H9 (cell line): ENCODE results near the gene MARVELD1. TPM values are rescaled to one million over a fixed set of nuclear protein-coding genes. Genes with fewer than 3 reads are reported as not detected.

ENCODE experiments used
- DNase-seq: peaks from one replicate; pipeline ENCODE4 v3.0.0-alpha.2; 2017
- H2AFZ ChIP-seq: one replicate; pipeline ENCODE4 v1.6.1; 2013; ENCODE audit warnings: mild to moderate bottlenecking, low read length, control low read depth, moderate library complexity
- H2AK5ac ChIP-seq: 2 replicates; pipeline ENCODE4 v1.6.1; 2013; ENCODE audit warnings: low read length, control low read depth, mixed read lengths; ENCODE audit not compliant: insufficient read length
- H2BK120ac ChIP-seq: one replicate; pipeline ENCODE4 v1.6.1; 2013; ENCODE audit warnings: low read depth, mild to moderate bottlenecking, low read length, control low read depth, inconsistent platforms; ENCODE audit not compliant: poor library complexity, severe bottlenecking
- H2BK12ac ChIP-seq: 2 replicates; pipeline ENCODE4 v1.6.1; 2013; ENCODE audit warnings: low read length, control low read depth, mixed read lengths, low read depth; ENCODE audit not compliant: insufficient read length
- H2BK15ac ChIP-seq: 2 replicates; pipeline ENCODE4 v1.6.1; 2013; ENCODE audit warnings: low read depth, low read length, control low read depth
- H2BK20ac ChIP-seq: one replicate; pipeline ENCODE4 v1.6.1; 2013; ENCODE audit warnings: low read depth, mild to moderate bottlenecking, low read length, control low read depth, inconsistent platforms; ENCODE audit not compliant: poor library complexity, severe bottlenecking
- H2BK5ac ChIP-seq: 2 replicates; pipeline ENCODE4 v1.6.1; 2013; ENCODE audit warnings: low read length, control low read depth, mixed read lengths; ENCODE audit not compliant: insufficient read length
- H3K14ac ChIP-seq: 2 replicates; pipeline ENCODE4 v1.6.1; 2013; ENCODE audit warnings: low read length, control low read depth; ENCODE audit not compliant: insufficient read depth
- H3K18ac ChIP-seq: 2 replicates; pipeline ENCODE4 v1.6.1; 2013; ENCODE audit warnings: low read depth, mild to moderate bottlenecking, mixed read lengths, low read length, control low read depth; ENCODE audit not compliant: insufficient read length
- H3K23ac ChIP-seq: 2 replicates; pipeline ENCODE4 v1.6.1; 2013; ENCODE audit warnings: low read length, control low read depth, mixed read lengths, low read depth; ENCODE audit not compliant: insufficient read length
- H3K23me2 ChIP-seq: 2 replicates; pipeline ENCODE4 v1.6.1; 2013; ENCODE audit warnings: low read depth, mild to moderate bottlenecking, mixed read lengths, low read length, control low read depth; ENCODE audit not compliant: insufficient read length, poor library complexity, severe bottlenecking
- H3K27ac ChIP-seq: 2 replicates; pipeline ENCODE4 v1.5.1; 2013; ENCODE audit warnings: low read length, control low read depth, mixed read lengths, low read depth; ENCODE audit not compliant: insufficient read length
- H3K27me3 ChIP-seq: 2 replicates; pipeline ENCODE4 v1.6.1; 2013; ENCODE audit warnings: low read length, control low read depth, inconsistent platforms; ENCODE audit not compliant: insufficient read depth
- H3K4ac ChIP-seq: 2 replicates; pipeline ENCODE4 v1.6.1; 2013; ENCODE audit warnings: low read depth, mild to moderate bottlenecking, control low read depth, inconsistent platforms, low read length, moderate library complexity
- H3K4me1 ChIP-seq: 2 replicates; pipeline ENCODE4 v1.6.1; 2013; ENCODE audit warnings: low read length, control low read depth, inconsistent platforms; ENCODE audit not compliant: insufficient read depth
- H3K4me2 ChIP-seq: 2 replicates; pipeline ENCODE4 v1.6.1; 2013; ENCODE audit warnings: low read length, control low read depth, mixed read lengths; ENCODE audit not compliant: insufficient read length, insufficient read depth
- H3K56ac ChIP-seq: 2 replicates; pipeline ENCODE4 v1.6.1; 2013; ENCODE audit warnings: low read depth, mild to moderate bottlenecking, mixed read lengths, low read length, control low read depth; ENCODE audit not compliant: insufficient read length
- H3K79me1 ChIP-seq: 2 replicates; pipeline ENCODE4 v1.6.1; 2013; ENCODE audit warnings: low read depth, mild to moderate bottlenecking, moderate library complexity, low read length, control low read depth, inconsistent platforms; ENCODE audit not compliant: insufficient read depth, poor library complexity, severe bottlenecking
- H3K79me2 ChIP-seq: 2 replicates; pipeline ENCODE4 v1.6.1; 2013; ENCODE audit warnings: low read length, control low read depth, inconsistent platforms; ENCODE audit not compliant: insufficient read depth
- H3K9ac ChIP-seq: 2 replicates; pipeline ENCODE4 v1.6.1; 2013; ENCODE audit warnings: low read length, control low read depth, mixed read lengths; ENCODE audit not compliant: insufficient read length; ENCODE audit errors: extremely low read depth
- H3K9me3 ChIP-seq: one replicate; pipeline ENCODE4 v1.6.1; 2013; ENCODE audit warnings: low read depth, low read length, inconsistent platforms; ENCODE audit not compliant: control insufficient read depth
- H3T11ph ChIP-seq: one replicate; pipeline ENCODE4 v1.6.1; 2013; ENCODE audit warnings: mild to moderate bottlenecking, low read length, control low read depth, inconsistent platforms
- H4K20me1 ChIP-seq: one replicate; pipeline ENCODE4 v1.6.1; 2013; ENCODE audit not compliant: control insufficient read depth, insufficient read length, insufficient read depth
- H4K5ac ChIP-seq: 2 replicates; pipeline ENCODE4 v1.6.1; 2013; ENCODE audit warnings: low read depth, mild to moderate bottlenecking, mixed read lengths, low read length, control low read depth; ENCODE audit not compliant: insufficient read length
- H4K8ac ChIP-seq: replicated peaks from 2 replicates; pipeline ENCODE4 v1.6.1; 2013; ENCODE audit warnings: low read length, control low read depth, mixed read lengths, low read depth; ENCODE audit not compliant: insufficient read length
- H4K91ac ChIP-seq: 2 replicates; pipeline ENCODE4 v1.6.1; 2013; ENCODE audit warnings: low read depth, mild to moderate bottlenecking, moderate library complexity, mixed read lengths, low read length, control low read depth; ENCODE audit not compliant: insufficient read length
- H3K27ac Mint-ChIP-seq, 3 experiments: 2 replicates in 2 of 3; 3 replicates in 1 of 3; pipeline ENCODE4 v1.8.0; 2020 to 2021; ENCODE audit warnings: mixed read lengths in 3 of 3, mild to moderate bottlenecking in 1 of 3, moderate library complexity in 1 of 3
- H3K27me3 Mint-ChIP-seq: 2 replicates; pipeline ENCODE4 v1.8.0; 2021; ENCODE audit warnings: low read depth, mild to moderate bottlenecking, moderate library complexity, mixed read lengths
- H3K36me3 Mint-ChIP-seq, 3 experiments: 2 replicates in 2 of 3; 3 replicates in 1 of 3; pipeline ENCODE4 v1.8.0; 2020 to 2021; ENCODE audit warnings: low read depth in 3 of 3, mixed read lengths in 3 of 3; ENCODE audit not compliant: insufficient read depth in 1 of 3
- H3K4me1 Mint-ChIP-seq, 2 experiments: 2 replicates each; pipeline ENCODE4 v1.8.0; 2020; ENCODE audit warnings: mixed read lengths in 2 of 2
- H3K4me3 Mint-ChIP-seq, 2 experiments: 2 replicates in 1 of 2; 3 replicates in 1 of 2; pipeline ENCODE4 v1.8.0; 2020 to 2021; ENCODE audit warnings: mild to moderate bottlenecking in 2 of 2, mixed read lengths in 2 of 2, moderate library complexity in 1 of 2
- H3K9me3 Mint-ChIP-seq, 2 experiments: 2 replicates in 1 of 2; 3 replicates in 1 of 2; pipeline ENCODE4 v1.8.0; 2020; ENCODE audit warnings: mild to moderate bottlenecking in 2 of 2, mixed read lengths in 2 of 2, moderate library complexity in 1 of 2
- WGBS: extraction: QIAGEN DNeasy Blood & Tissue Kit; methylation state at CpG from one replicate; pipeline ENCODE4 v1.1.7; 2013; ENCODE audit warnings: missing lambda C conversion rate, low lambda C conversion rate, mixed read lengths; ENCODE audit not compliant: insufficient read length; ENCODE audit errors: extremely low coverage; 5-methylcytosine and 5-hydroxymethylcytosine counted together
- total RNA-seq: library from RNA; stranded (reverse); gene quantifications from 2 replicates; pipeline ENCODE4 v1.2.1, GENCODE V29; 2021
- TF ChIP-seq, protein P1 (sequence below): fragments of 200-600 bp; sonication (generic); conservative IDR thresholded peaks from 3 replicates; pipeline ENCODE4 v1.8.0; 2021; ENCODE audit warnings: antibody characterized with exemption, mild to moderate bottlenecking

MARVELD1 gene
- total RNA-seq, 1 experiment from 2014 or later, result 26.7 TPM

GRCh38 chr10:97743169-97743943, 29.8 kb downstream of the MARVELD1 start:
- no peak overlapping the region for H3K27ac ChIP-seq
- H4K20me1 ChIP-seq, result no peaks in the 10 kb centered on the region
- no peaks in the 10 kb centered on the region for H3K9me3 Mint-ChIP-seq
- H3K27me3 Mint-ChIP-seq, result no peaks in the 10 kb centered on the region
- peak overlapping the region in 1 of 3 experiments; percentile 1; a peak in 1 of 7 replicates for H3K27ac Mint-ChIP-seq
- H3K4me1 Mint-ChIP-seq, result peaks cover under 1% of the 10 kb centered on the region in 2 experiments; a peak in 3 of 4 replicates
- peaks cover 10 to 83% (median 62%) of the 10 kb centered on the region in 3 experiments; a peak in 6 of 7 replicates for H3K36me3 Mint-ChIP-seq
- H3K79me1 ChIP-seq, result peaks cover 3% of the 10 kb centered on the region
- H2AFZ ChIP-seq, result no peak overlapping the region
- H3K27me3 ChIP-seq, result no peaks in the 10 kb centered on the region
- H2BK15ac ChIP-seq, result no peak overlapping the region
- no peak overlapping the region for H3K18ac ChIP-seq
- no peak overlapping the region for H3K4ac ChIP-seq
- H2BK120ac ChIP-seq, result no peak overlapping the region
- no peak overlapping the region for H3K4me3 Mint-ChIP-seq
- no peak overlapping the region for H3K9ac ChIP-seq
- H4K5ac ChIP-seq, result no peak overlapping the region
- no peak overlapping the region for H2BK20ac ChIP-seq
- no CpG with 5 or more reads among the region's 10 CpGs for WGBS
- H4K91ac ChIP-seq, result no peak overlapping the region
- no peak overlapping the region for H3K14ac ChIP-seq
- H2BK12ac ChIP-seq, result no peak overlapping the region
- no peak overlapping the region for H3K4me2 ChIP-seq
- H3K56ac ChIP-seq, result no peak overlapping the region
- H3K23ac ChIP-seq, result no peak overlapping the region
- no peak overlapping the region for H3T11ph ChIP-seq
- TF ChIP-seq, protein P1, sequence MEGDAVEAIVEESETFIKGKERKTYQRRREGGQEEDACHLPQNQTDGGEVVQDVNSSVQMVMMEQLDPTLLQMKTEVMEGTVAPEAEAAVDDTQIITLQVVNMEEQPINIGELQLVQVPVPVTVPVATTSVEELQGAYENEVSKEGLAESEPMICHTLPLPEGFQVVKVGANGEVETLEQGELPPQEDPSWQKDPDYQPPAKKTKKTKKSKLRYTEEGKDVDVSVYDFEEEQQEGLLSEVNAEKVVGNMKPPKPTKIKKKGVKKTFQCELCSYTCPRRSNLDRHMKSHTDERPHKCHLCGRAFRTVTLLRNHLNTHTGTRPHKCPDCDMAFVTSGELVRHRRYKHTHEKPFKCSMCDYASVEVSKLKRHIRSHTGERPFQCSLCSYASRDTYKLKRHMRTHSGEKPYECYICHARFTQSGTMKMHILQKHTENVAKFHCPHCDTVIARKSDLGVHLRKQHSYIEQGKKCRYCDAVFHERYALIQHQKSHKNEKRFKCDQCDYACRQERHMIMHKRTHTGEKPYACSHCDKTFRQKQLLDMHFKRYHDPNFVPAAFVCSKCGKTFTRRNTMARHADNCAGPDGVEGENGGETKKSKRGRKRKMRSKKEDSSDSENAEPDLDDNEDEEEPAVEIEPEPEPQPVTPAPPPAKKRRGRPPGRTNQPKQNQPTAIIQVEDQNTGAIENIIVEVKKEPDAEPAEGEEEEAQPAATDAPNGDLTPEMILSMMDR, result no peak
- H3K79me2 ChIP-seq, result no peaks in the 10 kb centered on the region; the same call in 1 of the 2 replicates
- H3K4me1 ChIP-seq, result no peaks in the 10 kb centered on the region
- no peak for DNase-seq
- no peak overlapping the region for H2BK5ac ChIP-seq
- H3K9me3 ChIP-seq, result no peaks in the 10 kb centered on the region
- H2AK5ac ChIP-seq, result no peak overlapping the region
- H3K23me2 ChIP-seq, result no peaks in the 10 kb centered on the region
- no peak overlapping the region for H4K8ac ChIP-seq
